ENCODE measurements around the gene TRAPPC14. TPM values are rescaled to one million over a fixed set of nuclear protein-coding genes. Genes with fewer than 3 reads are reported as not detected.
A peak's percentile ranks its signal among the peaks of the same experiment; 100 is the strongest.

The TRAPPC14 gene
- total and polyA plus RNA-seq, 9 of the 15 experiments (the other 6 are each of a cell fraction or from before 2014, with no cell fraction given) = 0.42 to 45.9 (median 18.2) TPM

DNA sequence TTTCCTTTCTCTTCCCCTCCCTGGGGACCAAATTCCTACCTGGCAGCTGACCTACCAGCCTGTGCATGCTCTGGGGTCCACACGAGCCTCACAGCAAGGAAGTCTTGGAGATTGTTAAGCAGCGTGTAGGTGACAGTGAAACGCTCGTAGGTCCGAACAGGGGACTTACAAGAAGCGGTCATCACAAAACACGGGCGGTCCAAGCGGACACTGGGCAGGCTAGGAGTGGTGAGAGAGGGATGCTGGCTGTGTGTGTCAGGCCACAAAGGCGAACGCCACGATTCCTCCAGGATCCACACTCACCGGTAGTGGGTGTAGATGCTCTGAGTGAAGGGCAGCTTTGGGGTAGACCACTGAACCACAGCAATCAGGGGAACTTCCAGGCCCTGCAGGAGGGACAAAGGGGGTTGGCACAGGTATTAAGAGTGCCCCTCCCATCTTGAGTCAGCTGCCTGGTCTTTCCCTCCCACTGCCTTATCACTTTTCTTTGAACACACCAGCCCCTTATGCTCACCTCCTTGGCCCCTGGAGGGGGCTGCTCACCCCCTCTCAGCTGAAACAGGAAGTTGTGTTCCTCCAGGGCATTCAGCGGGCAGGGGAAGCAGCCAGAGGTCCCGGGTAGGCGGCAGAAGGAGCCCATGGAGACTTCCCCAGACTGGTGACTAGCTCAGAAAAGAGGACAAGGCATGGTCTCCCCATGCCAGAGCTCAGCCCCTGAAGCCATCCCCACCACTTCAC, 2.0 kb downstream of the TRAPPC14 start (continued):
- TF ChIP-seq ZKSCAN8 (CRISPR knock-in tag; IDR thresholded peaks at IDR 0.05) (no peak), KLF13 (tag; IDR thresholded peaks at IDR 0.05; ENCODE audit: borderline replicate concordance, low read depth) (no peak), RBM25 (IDR thresholded peaks at IDR 0.05; ENCODE audit: low read depth, low read length, severe bottlenecking) (no peak), ZNF134 (CRISPR knock-in tag; conservative IDR thresholded peaks at IDR 0.05) (no peak), CTBP1 (IDR thresholded peaks at IDR 0.05; ENCODE audit: borderline replicate concordance) (no peak), ZNF561 (CRISPR knock-in tag; conservative IDR thresholded peaks at IDR 0.05) (no peak), ZNF184 (CRISPR knock-in tag; IDR thresholded peaks at IDR 0.05) (no peak), SMARCC2 (IDR thresholded peaks at IDR 0.05; ENCODE audit: low read depth) (no peak), ZNF780A (CRISPR knock-in tag; IDR thresholded peaks at IDR 0.05) (no peak), L3MBTL2 (IDR thresholded peaks at IDR 0.05) (no peak), SMARCA4 (IDR thresholded peaks at IDR 0.05) (no peak), MTA1 (IDR thresholded peaks at IDR 0.05; ENCODE audit: borderline replicate concordance) (no peak), POLR3A (IDR thresholded peaks at IDR 0.05; ENCODE audit: borderline replicate concordance, extremely low read depth, insufficient read depth, insufficient read length) (no peak), ARNT (IDR thresholded peaks at IDR 0.05) (no peak)
- TF ChIP-seq, protein P1, sequence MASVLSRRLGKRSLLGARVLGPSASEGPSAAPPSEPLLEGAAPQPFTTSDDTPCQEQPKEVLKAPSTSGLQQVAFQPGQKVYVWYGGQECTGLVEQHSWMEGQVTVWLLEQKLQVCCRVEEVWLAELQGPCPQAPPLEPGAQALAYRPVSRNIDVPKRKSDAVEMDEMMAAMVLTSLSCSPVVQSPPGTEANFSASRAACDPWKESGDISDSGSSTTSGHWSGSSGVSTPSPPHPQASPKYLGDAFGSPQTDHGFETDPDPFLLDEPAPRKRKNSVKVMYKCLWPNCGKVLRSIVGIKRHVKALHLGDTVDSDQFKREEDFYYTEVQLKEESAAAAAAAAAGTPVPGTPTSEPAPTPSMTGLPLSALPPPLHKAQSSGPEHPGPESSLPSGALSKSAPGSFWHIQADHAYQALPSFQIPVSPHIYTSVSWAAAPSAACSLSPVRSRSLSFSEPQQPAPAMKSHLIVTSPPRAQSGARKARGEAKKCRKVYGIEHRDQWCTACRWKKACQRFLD (CRISPR knock-in tag; IDR thresholded peaks at IDR 0.05) = no peak
- TF ChIP-seq, protein P2, sequence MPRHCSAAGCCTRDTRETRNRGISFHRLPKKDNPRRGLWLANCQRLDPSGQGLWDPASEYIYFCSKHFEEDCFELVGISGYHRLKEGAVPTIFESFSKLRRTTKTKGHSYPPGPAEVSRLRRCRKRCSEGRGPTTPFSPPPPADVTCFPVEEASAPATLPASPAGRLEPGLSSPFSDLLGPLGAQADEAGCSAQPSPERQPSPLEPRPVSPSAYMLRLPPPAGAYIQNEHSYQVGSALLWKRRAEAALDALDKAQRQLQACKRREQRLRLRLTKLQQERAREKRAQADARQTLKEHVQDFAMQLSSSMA (CRISPR knock-in tag; IDR thresholded peaks at IDR 0.05) = no peak
- TF ChIP-seq, protein P3, sequence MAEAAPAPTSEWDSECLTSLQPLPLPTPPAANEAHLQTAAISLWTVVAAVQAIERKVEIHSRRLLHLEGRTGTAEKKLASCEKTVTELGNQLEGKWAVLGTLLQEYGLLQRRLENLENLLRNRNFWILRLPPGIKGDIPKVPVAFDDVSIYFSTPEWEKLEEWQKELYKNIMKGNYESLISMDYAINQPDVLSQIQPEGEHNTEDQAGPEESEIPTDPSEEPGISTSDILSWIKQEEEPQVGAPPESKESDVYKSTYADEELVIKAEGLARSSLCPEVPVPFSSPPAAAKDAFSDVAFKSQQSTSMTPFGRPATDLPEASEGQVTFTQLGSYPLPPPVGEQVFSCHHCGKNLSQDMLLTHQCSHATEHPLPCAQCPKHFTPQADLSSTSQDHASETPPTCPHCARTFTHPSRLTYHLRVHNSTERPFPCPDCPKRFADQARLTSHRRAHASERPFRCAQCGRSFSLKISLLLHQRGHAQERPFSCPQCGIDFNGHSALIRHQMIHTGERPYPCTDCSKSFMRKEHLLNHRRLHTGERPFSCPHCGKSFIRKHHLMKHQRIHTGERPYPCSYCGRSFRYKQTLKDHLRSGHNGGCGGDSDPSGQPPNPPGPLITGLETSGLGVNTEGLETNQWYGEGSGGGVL (CRISPR knock-in tag; IDR thresholded peaks at IDR 0.05) = no peak
- TF ChIP-seq, protein P4, sequence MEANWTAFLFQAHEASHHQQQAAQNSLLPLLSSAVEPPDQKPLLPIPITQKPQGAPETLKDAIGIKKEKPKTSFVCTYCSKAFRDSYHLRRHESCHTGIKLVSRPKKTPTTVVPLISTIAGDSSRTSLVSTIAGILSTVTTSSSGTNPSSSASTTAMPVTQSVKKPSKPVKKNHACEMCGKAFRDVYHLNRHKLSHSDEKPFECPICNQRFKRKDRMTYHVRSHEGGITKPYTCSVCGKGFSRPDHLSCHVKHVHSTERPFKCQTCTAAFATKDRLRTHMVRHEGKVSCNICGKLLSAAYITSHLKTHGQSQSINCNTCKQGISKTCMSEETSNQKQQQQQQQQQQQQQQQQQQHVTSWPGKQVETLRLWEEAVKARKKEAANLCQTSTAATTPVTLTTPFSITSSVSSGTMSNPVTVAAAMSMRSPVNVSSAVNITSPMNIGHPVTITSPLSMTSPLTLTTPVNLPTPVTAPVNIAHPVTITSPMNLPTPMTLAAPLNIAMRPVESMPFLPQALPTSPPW (CRISPR knock-in tag; IDR thresholded peaks at IDR 0.05) = 0 out of 2 replicates have a peak, but pooled peaks have one; percentile 30
- TF ChIP-seq, protein P5, sequence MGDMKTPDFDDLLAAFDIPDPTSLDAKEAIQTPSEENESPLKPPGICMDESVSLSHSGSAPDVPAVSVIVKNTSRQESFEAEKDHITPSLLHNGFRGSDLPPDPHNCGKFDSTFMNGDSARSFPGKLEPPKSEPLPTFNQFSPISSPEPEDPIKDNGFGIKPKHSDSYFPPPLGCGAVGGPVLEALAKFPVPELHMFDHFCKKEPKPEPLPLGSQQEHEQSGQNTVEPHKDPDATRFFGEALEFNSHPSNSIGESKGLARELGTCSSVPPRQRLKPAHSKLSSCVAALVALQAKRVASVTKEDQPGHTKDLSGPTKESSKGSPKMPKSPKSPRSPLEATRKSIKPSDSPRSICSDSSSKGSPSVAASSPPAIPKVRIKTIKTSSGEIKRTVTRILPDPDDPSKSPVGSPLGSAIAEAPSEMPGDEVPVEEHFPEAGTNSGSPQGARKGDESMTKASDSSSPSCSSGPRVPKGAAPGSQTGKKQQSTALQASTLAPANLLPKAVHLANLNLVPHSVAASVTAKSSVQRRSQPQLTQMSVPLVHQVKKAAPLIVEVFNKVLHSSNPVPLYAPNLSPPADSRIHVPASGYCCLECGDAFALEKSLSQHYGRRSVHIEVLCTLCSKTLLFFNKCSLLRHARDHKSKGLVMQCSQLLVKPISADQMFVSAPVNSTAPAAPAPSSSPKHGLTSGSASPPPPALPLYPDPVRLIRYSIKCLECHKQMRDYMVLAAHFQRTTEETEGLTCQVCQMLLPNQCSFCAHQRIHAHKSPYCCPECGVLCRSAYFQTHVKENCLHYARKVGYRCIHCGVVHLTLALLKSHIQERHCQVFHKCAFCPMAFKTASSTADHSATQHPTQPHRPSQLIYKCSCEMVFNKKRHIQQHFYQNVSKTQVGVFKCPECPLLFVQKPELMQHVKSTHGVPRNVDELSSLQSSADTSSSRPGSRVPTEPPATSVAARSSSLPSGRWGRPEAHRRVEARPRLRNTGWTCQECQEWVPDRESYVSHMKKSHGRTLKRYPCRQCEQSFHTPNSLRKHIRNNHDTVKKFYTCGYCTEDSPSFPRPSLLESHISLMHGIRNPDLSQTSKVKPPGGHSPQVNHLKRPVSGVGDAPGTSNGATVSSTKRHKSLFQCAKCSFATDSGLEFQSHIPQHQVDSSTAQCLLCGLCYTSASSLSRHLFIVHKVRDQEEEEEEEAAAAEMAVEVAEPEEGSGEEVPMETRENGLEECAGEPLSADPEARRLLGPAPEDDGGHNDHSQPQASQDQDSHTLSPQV (IDR thresholded peaks at IDR 0.05) = no peak
